GM12874 (cell line): Measurements from ENCODE around the gene PUM1.

Experiments used
- CTCF ChIP-seq: IDR thresholded peaks from 2 replicates; pipeline ENCODE4 v1.5.1; 2011; ENCODE audit warnings: low read depth, mild to moderate bottlenecking, control low read depth, low read length, moderate library complexity; ENCODE audit not compliant: insufficient read depth

The PUM1 gene

GRCh38 chr1:31101147-31101502 is 35.6 kb upstream of the PUM1 start:
- no peak for TF ChIP-seq CTCF

GRCh38 chr1:31099293-31100032 is 33.9 kb upstream of the PUM1 start:
- TF ChIP-seq CTCF: no peak

- no peak for TF ChIP-seq CTCF
Observed at GRCh38 chr1:31095985-31096384, 30.5 kb upstream of the PUM1 start.

GRCh38 chr1:31095298-31095981 is 29.9 kb upstream of the PUM1 start:
- TF ChIP-seq CTCF: no peak

- no peak for TF ChIP-seq CTCF
Observed at GRCh38 chr1:31084782-31085569, 19.5 kb upstream of the PUM1 start.

GRCh38 chr1:31082385-31082784 is 16.9 kb upstream of the PUM1 start:
- no peak for TF ChIP-seq CTCF

GRCh38 chr1:31073044-31073443 is 7.5 kb upstream of the PUM1 start:
- no peak for TF ChIP-seq CTCF
